Liver (tissue), 9 donors: ENCODE data around the gene RADIL. TPM values are rescaled to one million over a fixed set of nuclear protein-coding genes. Genes with fewer than 3 reads are reported as not detected.

Experiments used
- DNase-seq: peaks from one replicate; pipeline ENCODE4 v3.0.0-alpha.2; 2017; ENCODE audit warnings: low spot score
- H3K27ac ChIP-seq, 2 donors: one replicate each; pipeline ENCODE4 v1.7.0; 2013; ENCODE audit warnings: inconsistent platforms in 2 of 2, low read length in 2 of 2, control low read depth in 1 of 2, low read depth in 1 of 2, mild to moderate bottlenecking in 1 of 2
- H3K27me3 ChIP-seq, 4 donors: one replicate each; pipeline versions ENCODE4 v1.6.1 to v1.7.0; 2013; ENCODE audit warnings: low read length in 3 of 4, inconsistent platforms in 1 of 4, mild to moderate bottlenecking in 1 of 4, moderate library complexity in 1 of 4; ENCODE audit not compliant: control insufficient read depth in 4 of 4, insufficient read depth in 4 of 4
- H3K36me3 ChIP-seq, 4 donors: one replicate each; pipeline versions ENCODE4 v1.6.1 to v1.7.0; 2013; ENCODE audit warnings: low read length in 3 of 4, mild to moderate bottlenecking in 3 of 4, low read depth in 1 of 4, moderate library complexity in 1 of 4; ENCODE audit not compliant: control insufficient read depth in 4 of 4, insufficient read depth in 3 of 4
- H3K4me1 ChIP-seq, 4 donors: one replicate each; pipeline versions ENCODE4 v1.6.1 to v1.7.0; 2013; ENCODE audit warnings: low read length in 3 of 4, mild to moderate bottlenecking in 3 of 4, moderate library complexity in 1 of 4; ENCODE audit not compliant: control insufficient read depth in 4 of 4, insufficient read depth in 4 of 4
- H3K4me3 ChIP-seq, 3 donors: one replicate each; pipeline versions ENCODE4 v1.6.1 to v1.7.0; 2013; ENCODE audit warnings: low read length in 3 of 3, control low read depth in 1 of 3, low read depth in 1 of 3, mild to moderate bottlenecking in 1 of 3
- H3K9ac ChIP-seq, 2 donors: one replicate each; pipeline ENCODE4 v1.7.0; 2013; ENCODE audit warnings: low read length in 2 of 2, mild to moderate bottlenecking in 2 of 2, moderate library complexity in 2 of 2, control low read depth in 1 of 2, low read depth in 1 of 2
- H3K9me3 ChIP-seq, 4 donors: one replicate each; pipeline versions ENCODE4 v1.6.1 to v1.7.0; 2013; ENCODE audit warnings: low read length in 3 of 4; ENCODE audit not compliant: control insufficient read depth in 4 of 4
- FOXA2 ChIP-seq: IDR thresholded peaks from 2 replicates; pipeline ENCODE4 v1.6.1; 2016; ENCODE audit warnings: antibody characterized with exemption
- GABPA ChIP-seq, 2 donors: IDR thresholded peaks in 1 of 2; conservative IDR thresholded peaks in 1 of 2; 2 replicates each; pipeline ENCODE4 v1.6.1; 2016; ENCODE audit warnings: antibody characterized with exemption in 2 of 2, mild to moderate bottlenecking in 1 of 2, moderate library complexity in 1 of 2
- HNF4A ChIP-seq, 2 donors: conservative IDR thresholded peaks; 2 replicates each; pipeline ENCODE4 v1.6.1; 2016; ENCODE audit warnings: antibody characterized with exemption in 2 of 2, mild to moderate bottlenecking in 2 of 2
- HNF4G ChIP-seq: IDR thresholded peaks from 2 replicates; pipeline ENCODE4 v1.6.1; 2016; ENCODE audit warnings: antibody characterized with exemption
- NR2F2 ChIP-seq: IDR thresholded peaks from 2 replicates; pipeline ENCODE4 v1.6.1; 2016; ENCODE audit warnings: antibody characterized with exemption
- REST ChIP-seq: IDR thresholded peaks from 2 replicates; pipeline ENCODE4 v1.6.1; 2016; ENCODE audit warnings: antibody characterized with exemption, mild to moderate bottlenecking
- RXRA ChIP-seq, 2 donors: IDR thresholded peaks; 2 replicates each; pipeline ENCODE4 v1.6.1; 2017 to 2018; ENCODE audit warnings: antibody characterized with exemption in 2 of 2, mild to moderate bottlenecking in 1 of 2
- YY1 ChIP-seq: IDR thresholded peaks from 2 replicates; pipeline ENCODE4 v1.6.1; 2016; ENCODE audit warnings: antibody characterized with exemption, mild to moderate bottlenecking
- ZBTB33 ChIP-seq: IDR thresholded peaks from 2 replicates; pipeline ENCODE4 v1.6.1; 2016; ENCODE audit warnings: antibody characterized with exemption
- WGBS: extraction: QIAGEN DNeasy Blood & Tissue Kit; methylation state at CpG from one replicate; pipeline ENCODE4 v1.1.7; 2013; 5-methylcytosine and 5-hydroxymethylcytosine counted together
- polyA plus RNA-seq, 2 donors: library from polyadenylated mRNA; stranded (reverse) in 1 of 2; unstranded in 1 of 2; fragments of 200-250 nt in 1 of 2; fragments of >200 nt in 1 of 2; fragmentation: Nextera tagmentation in 1 of 2; extraction: Ambion mirVana in 1 of 2; gene quantifications; one replicate each; pipeline versions ENCODE4 v1.2.1 to v1.2.3, GENCODE V29; 2013 to 2015
- total RNA-seq, 2 donors: library from RNA; depleted of rRNA; stranded (reverse); fragments of >200 nt; gene quantifications; one replicate each; pipeline ENCODE4 v1.2.3, GENCODE V29; 2014
- donor health status: healthy.
- donor health status: healthy.
- donor health status: healthy.
- donor health status: healthy.
- donor health status: healthy.

The RADIL gene
- total and polyA plus RNA-seq, 4 donors: 0.14 to 0.25 (median 0.21) TPM; not detected in 1

- H3K4me1 ChIP-seq: peaks cover 0 to 14% (median 4%) of the 10 kb centered on the region in 4 donors
- no peak overlapping the region for H3K27ac ChIP-seq
- WGBS: 82% methylated on average over 10 of the region's 10 CpGs
- no peak overlapping the region for H3K4me3 ChIP-seq
- H3K9ac ChIP-seq: no peak overlapping the region
- DNase-seq: no peak
- H3K9me3 ChIP-seq: no peaks in the 10 kb centered on the region
- TF ChIP-seq HNF4A (conservative IDR thresholded peaks at IDR 0.05): no peak
- no peaks in the 10 kb centered on the region for H3K36me3 ChIP-seq
- H3K27me3 ChIP-seq: peaks cover 0 to 14% (median 4%) of the 10 kb centered on the region in 4 donors
Observed at GRCh38 chr7:4884164-4884563, 648 bp upstream of the RADIL start.

GRCh38 chr7:4883033-4883371 is 514 bp downstream of the RADIL start:
- Histone ChIP-seq H3K4me3 (peak overlapping the region in 1 of 3 donors; percentile 51), H3K36me3 (no peaks in the 10 kb centered on the region), H3K4me1 (peaks cover 0 to 14% (median 4%) of the 10 kb centered on the region in 4 donors), H3K9me3 (no peaks in the 10 kb centered on the region), H3K9ac (no peak overlapping the region), H3K27me3 (peaks cover 0 to 20% (median 4%) of the 10 kb centered on the region in 4 donors), H3K27ac (peak overlapping the region in 1 of 2 donors; percentile 3)
- TF ChIP-seq GABPA (IDR thresholded peaks at IDR 0.05 in 1 of 2, conservative IDR thresholded peaks at IDR 0.05 in 1 of 2): no peak
- no peak for TF ChIP-seq HNF4G
- TF ChIP-seq HNF4A (conservative IDR thresholded peaks at IDR 0.05): no peak
- no peak for TF ChIP-seq FOXA2
- no peak for TF ChIP-seq YY1
- no peak for TF ChIP-seq ZBTB33
- no peak for TF ChIP-seq REST
- no peak for TF ChIP-seq RXRA (IDR thresholded peaks at IDR 0.05)
- 7% methylated on average over 36 of the region's 36 CpGs for WGBS
- no peak for DNase-seq

- Histone ChIP-seq H3K27ac (peak overlapping the region in 1 of 2 donors; percentile 3), H3K9ac (no peak overlapping the region), H3K4me3 (peak overlapping the region in 1 of 3 donors; percentile 51), H3K27me3 (peaks cover 0 to 20% (median 4%) of the 10 kb centered on the region in 4 donors), H3K4me1 (peaks cover 0 to 14% (median 4%) of the 10 kb centered on the region in 4 donors), H3K36me3 (no peaks in the 10 kb centered on the region), H3K9me3 (no peaks in the 10 kb centered on the region)
- no peak for DNase-seq
- no peak for TF ChIP-seq YY1
- peak; percentile 18 for TF ChIP-seq NR2F2
- WGBS: 8% methylated on average over 35 of the region's 35 CpGs
Observed at GRCh38 chr7:4882169-4883032, 1.1 kb downstream of the RADIL start.
